A673 (cell line): Measurements from ENCODE around the gene MAML2.

Experiments used
- EZH2 ChIP-seq: fragments of 200-600 bp; sonication (generic); IDR thresholded peaks from 2 replicates; pipeline ENCODE4 v1.6.1; 2017; ENCODE audit warnings: borderline replicate concordance, low read depth, mild to moderate bottlenecking, mixed read lengths, antibody characterized with exemption, low read length; ENCODE audit not compliant: poor library complexity, severe bottlenecking
- TF ChIP-seq, protein P1 (sequence below): fragments of 300-800, 200-600 bp; sonication (generic); conservative IDR thresholded peaks from 2 replicates; pipeline ENCODE4 v1.5.1; 2017; ENCODE audit warnings: low read depth, mild to moderate bottlenecking, antibody characterized with exemption, low read length, moderate library complexity, mixed read lengths

DNA sequence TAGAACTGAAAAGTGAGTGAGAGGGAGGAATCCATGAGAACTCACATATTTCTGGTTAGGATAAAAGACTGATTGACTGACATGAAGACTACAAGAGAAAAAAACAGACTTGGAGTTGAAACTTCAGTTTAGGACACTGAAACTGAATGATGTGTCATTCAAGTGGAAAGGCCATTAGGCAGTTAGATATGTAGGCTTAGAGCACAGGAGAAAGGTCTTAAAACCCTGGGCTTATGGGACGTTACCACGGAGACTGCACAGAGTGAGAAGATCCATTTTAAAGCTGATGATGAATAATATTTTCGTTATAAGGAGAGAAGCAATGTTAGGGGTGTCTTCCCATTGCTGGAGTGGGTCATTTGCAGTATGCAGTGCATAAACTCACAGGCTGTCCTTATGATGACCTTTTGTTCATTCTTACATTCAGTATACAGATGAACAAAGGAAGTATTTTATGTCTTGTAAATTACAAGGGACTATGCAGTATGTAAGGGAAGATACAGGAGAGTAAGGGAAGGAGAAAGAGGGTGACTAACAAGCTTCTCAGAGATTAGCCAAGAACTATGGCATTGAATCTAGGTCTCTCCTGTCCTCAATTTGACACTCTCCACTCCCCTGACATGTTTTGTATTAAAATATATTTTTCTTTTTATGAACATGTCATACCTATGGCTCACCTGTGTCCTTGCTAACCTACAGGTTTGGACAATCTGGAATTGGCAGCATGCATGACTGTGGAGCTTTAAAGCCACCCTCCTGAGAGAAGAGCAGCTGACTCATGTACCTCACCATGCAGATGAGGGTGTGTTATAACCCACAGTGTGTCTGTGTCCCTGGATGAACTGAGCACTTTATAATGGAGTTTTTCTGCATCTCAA lies 63.7 kb downstream of the MAML2 start:
- TF ChIP-seq, protein P1, sequence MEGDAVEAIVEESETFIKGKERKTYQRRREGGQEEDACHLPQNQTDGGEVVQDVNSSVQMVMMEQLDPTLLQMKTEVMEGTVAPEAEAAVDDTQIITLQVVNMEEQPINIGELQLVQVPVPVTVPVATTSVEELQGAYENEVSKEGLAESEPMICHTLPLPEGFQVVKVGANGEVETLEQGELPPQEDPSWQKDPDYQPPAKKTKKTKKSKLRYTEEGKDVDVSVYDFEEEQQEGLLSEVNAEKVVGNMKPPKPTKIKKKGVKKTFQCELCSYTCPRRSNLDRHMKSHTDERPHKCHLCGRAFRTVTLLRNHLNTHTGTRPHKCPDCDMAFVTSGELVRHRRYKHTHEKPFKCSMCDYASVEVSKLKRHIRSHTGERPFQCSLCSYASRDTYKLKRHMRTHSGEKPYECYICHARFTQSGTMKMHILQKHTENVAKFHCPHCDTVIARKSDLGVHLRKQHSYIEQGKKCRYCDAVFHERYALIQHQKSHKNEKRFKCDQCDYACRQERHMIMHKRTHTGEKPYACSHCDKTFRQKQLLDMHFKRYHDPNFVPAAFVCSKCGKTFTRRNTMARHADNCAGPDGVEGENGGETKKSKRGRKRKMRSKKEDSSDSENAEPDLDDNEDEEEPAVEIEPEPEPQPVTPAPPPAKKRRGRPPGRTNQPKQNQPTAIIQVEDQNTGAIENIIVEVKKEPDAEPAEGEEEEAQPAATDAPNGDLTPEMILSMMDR: no peak
- TF ChIP-seq EZH2: no peak
